HepG2 (cell line): ENCODE results near the gene CBLN3. TPM values are rescaled to one million over a fixed set of nuclear protein-coding genes. Genes with fewer than 3 reads are reported as not detected.

Source experiments
- ATAC-seq: fragments of 200-7000 bp; cut with Tn5 transposase; 3 replicates; pipeline ENCODE4 v1.9.1; 2020; ENCODE audit warnings: mild to moderate bottlenecking, moderate library complexity
- BruUV-seq: library from RNA; stranded (reverse); fragments of 400-500 nt; replicated peaks from 2 replicates; lab custom pipeline; 2021; lab: Mats Ljungman, UMichigan
- CTCF ChIA-PET: fragments of 300-600 bp; formaldehyde crosslinking; extraction: SDS; loops from one replicate; lab custom pipeline; 2021; ENCODE audit warnings: low total read pairs, inconsistent platforms, low intra/inter-chr PET ratio; lab: Yijun Ruan, JAX
- POLR2A ChIA-PET: fragments of 350-600 bp; sonication (Branson Sonifier 250); formaldehyde crosslinking; loops from one replicate; lab custom pipeline; 2020; ENCODE audit warnings: antibody characterized with exemption, inconsistent platforms; lab: Yijun Ruan, JAX
- DNase-seq: peaks from one replicate; pipeline ENCODE4 v3.0.0-alpha.2; 2015; ENCODE audit warnings: low spot score
- FAIRE-seq: peaks from 3 replicates; lab custom pipeline; 2011; peaks lifted over from hg19 to GRCh38; lab: Jason Lieb, UNC
- H2AFZ ChIP-seq: one replicate; pipeline ENCODE4 v1.6.1; 2011; ENCODE audit warnings: low read length, inconsistent platforms
- H3K27ac ChIP-seq: fragments of 300-600 bp; 3 replicates; pipeline ENCODE4 v1.8.0; 2011; ENCODE audit warnings: mixed run types, mild to moderate bottlenecking, mixed read lengths, low read length, inconsistent platforms; ENCODE audit not compliant: insufficient read depth; ENCODE audit errors: extremely low read length
- H3K27me3 ChIP-seq, 2 experiments: fragments of 200-600 bp in 1 of 2; 2 replicates in 1 of 2; 3 replicates in 1 of 2; pipeline versions ENCODE4 v1.6.0 to v1.8.0; 2011; ENCODE audit warnings: low read length in 2 of 2, mild to moderate bottlenecking in 2 of 2, moderate library complexity in 2 of 2, inconsistent platforms in 1 of 2; ENCODE audit not compliant: insufficient read depth in 2 of 2, control insufficient read depth in 1 of 2
- H3K36me3 ChIP-seq, 2 experiments: fragments of 200-600 bp in 1 of 2; replicated peaks in 1 of 2; 2 replicates in 1 of 2; 3 replicates in 1 of 2; pipeline versions ENCODE4 v1.5.1 to v1.8.0; 2011; ENCODE audit warnings: low read length in 2 of 2, inconsistent platforms in 1 of 2; ENCODE audit not compliant: insufficient read depth in 2 of 2, control insufficient read depth in 1 of 2
- H3K4me1 ChIP-seq: 2 replicates; pipeline ENCODE4 v1.5.1; 2012; ENCODE audit warnings: low read length, inconsistent platforms; ENCODE audit not compliant: insufficient read depth
- H3K4me2 ChIP-seq: 2 replicates; pipeline ENCODE4 v1.6.0; 2011; ENCODE audit warnings: low read depth, low read length, inconsistent platforms
- H3K4me3 ChIP-seq, 3 experiments: fragments of 200-600 bp in 1 of 3; sonication (generic), shearing (Covaris generic) in 1 of 3; replicated peaks in 1 of 3; 2 replicates each; pipeline ENCODE4 v1.5.1; 2011 to 2016; ENCODE audit warnings: low read length in 3 of 3, inconsistent platforms in 2 of 3, low read depth in 2 of 3, mild to moderate bottlenecking in 2 of 3, control low read depth in 1 of 3, mixed read lengths in 1 of 3; ENCODE audit not compliant: insufficient read depth in 1 of 3
- H3K79me2 ChIP-seq: one replicate; pipeline ENCODE4 v1.6.1; 2011; ENCODE audit warnings: low read length, inconsistent platforms; ENCODE audit not compliant: insufficient read depth
- H3K9ac ChIP-seq: 2 replicates; pipeline ENCODE4 v1.6.0; 2011; ENCODE audit warnings: mild to moderate bottlenecking, low read depth, low read length, inconsistent platforms; ENCODE audit not compliant: insufficient read depth
- H3K9me3 ChIP-seq: 2 replicates; pipeline ENCODE4 v1.5.1; 2012; ENCODE audit warnings: mild to moderate bottlenecking, low read length
- H4K20me1 ChIP-seq: 2 replicates; pipeline ENCODE4 v1.6.0; 2011; ENCODE audit warnings: inconsistent platforms, mild to moderate bottlenecking, low read length, moderate library complexity; ENCODE audit not compliant: insufficient read depth
- CEBPZ ChIP-seq: IDR thresholded peaks from 2 replicates; pipeline ENCODE4 v1.6.1; 2012; ENCODE audit warnings: low read length, improper control_type of control experiment
- EEA1 ChIP-seq: sonication (generic); formaldehyde crosslinking; IDR thresholded peaks from 2 replicates; pipeline ENCODE4 v1.5.1; 2020; ENCODE audit warnings: mild to moderate bottlenecking, missing genetic modification reagents, borderline replicate concordance
- GABPA ChIP-seq, 2 experiments: IDR thresholded peaks; 2 replicates each; pipeline ENCODE4 v1.6.1; 2011 to 2016; ENCODE audit warnings: low read depth in 2 of 2, low read length in 1 of 2, missing biosample characterization in 1 of 2, missing genetic modification characterization in 1 of 2
- HIC2 ChIP-seq: sonication (generic); formaldehyde crosslinking; IDR thresholded peaks from 2 replicates; pipeline ENCODE4 v1.9.0; 2022; ENCODE audit warnings: low read depth, missing genetic modification reagents
- ZNF891 ChIP-seq: sonication (generic); formaldehyde crosslinking; IDR thresholded peaks from 2 replicates; pipeline ENCODE4 v1.5.0; 2020; ENCODE audit warnings: mild to moderate bottlenecking, missing genetic modification reagents
- WGBS: methylation state at CpG from one replicate; pipeline ENCODE4 v1.1.6; 2017; ENCODE audit warnings: low lambda C conversion rate; 5-methylcytosine and 5-hydroxymethylcytosine counted together
- in situ Hi-C: cut with HindIII; loops from 2 replicates; pipeline ENCODE4 v1.10.0; 2017; ENCODE audit warnings: low pct_unique_long_range_greater_than_20kb; ENCODE audit not compliant: extremely low pct_ligation_motif_present
- intact Hi-C: fragments of 100-400 bp; cut with micrococcal nuclease; formaldehyde crosslinking; loops from one replicate; pipeline ENCODE4 v1.10.0; 2022; ENCODE audit not compliant: unreplicated experiment
- polyA plus RNA-seq, 8 experiments: library from polyadenylated mRNA; depleted of rRNA in 3 of 8; stranded (reverse) in 7 of 8; unstranded in 1 of 8; fragments of >200 nt; fragmentation: Illumina TruSeq in 4 of 8; extraction: Trizol in 4 of 8; gene quantifications; 2 replicates each; pipeline versions ENCODE4 v1.2.1 to v1.2.3, GENCODE V29; 2011 to 2016; ENCODE audit warnings: low read depth in 4 of 8, missing spikeins in 1 of 8, mixed read lengths in 1 of 8; ENCODE audit not compliant: insufficient read depth in 1 of 8
- total RNA-seq, 5 experiments: library from RNA; depleted of rRNA; stranded (reverse); fragments of >200 nt; fragmentation: Illumina TruSeq; extraction: Trizol; gene quantifications; 2 replicates each; pipeline ENCODE4 v1.2.3, GENCODE V29; 2016; ENCODE audit warnings: low read depth in 1 of 5

The CBLN3 gene
- total and polyA plus RNA-seq, 2 of the 13 experiments (the other 11 are each of a cell fraction or from before 2014, with no cell fraction given), result 0.66 to 0.98 TPM

GRCh38 chr14:24382064-24382371, 47.5 kb downstream of the CBLN3 start (continued):
- no peak for TF ChIP-seq CEBPZ
- TF ChIP-seq, all 625 proteins: peak for 0

GRCh38 chr14:24381363-24382063, 48.0 kb downstream of the CBLN3 start:
- FAIRE-seq (no peak), ATAC-seq (no peak), DNase-seq (no peak)
- H3K27me3 ChIP-seq, result peaks cover 7 to 53% of the 10 kb centered on the region in 2 experiments; a peak in 4 of 5 replicates
- in situ Hi-C loops (no loop called here), intact Hi-C loops (no loop called here)
- H3K4me1 ChIP-seq, result peaks cover 19% of the 10 kb centered on the region
- ChIA-PET CTCF (no interaction called here), POLR2A (no interaction called here)
- no peak overlapping the region for H3K9ac ChIP-seq
- BruUV-seq, result no TSS peak
- H3K9me3 ChIP-seq, result no peaks in the 10 kb centered on the region
- H3K4me3 ChIP-seq, result no peak overlapping the region
- H3K79me2 ChIP-seq, result no peaks in the 10 kb centered on the region
- TF ChIP-seq ZNF891 (CRISPR knock-in tag), result 0 out of 2 replicates have a peak, but pooled peaks have one; percentile 30
- TF ChIP-seq GABPA (IDR thresholded peaks at IDR 0.05; ENCODE audit: low read depth, low read length), result peak; percentile 24; the same call in 1 of the 2 replicates
- TF ChIP-seq GABPA (CRISPR knock-in tag; IDR thresholded peaks at IDR 0.05; ENCODE audit: low read depth), result no peak
- no peak for TF ChIP-seq EEA1 (CRISPR knock-in tag)
- TF ChIP-seq HIC2 (CRISPR knock-in tag), result 0 out of 2 replicates have a peak, but pooled peaks have one; percentile 32
- no peaks in the 10 kb centered on the region for H3K36me3 ChIP-seq
- H3K4me2 ChIP-seq, result no peak overlapping the region
- H3K27ac ChIP-seq, result no peak overlapping the region
- no peaks in the 10 kb centered on the region for H4K20me1 ChIP-seq
- WGBS, result 28% methylated on average over 8 of the region's 8 CpGs
- H2AFZ ChIP-seq, result no peak overlapping the region
